ENCODE results near the gene PTPRM.

Gene PTPRM

DNA sequence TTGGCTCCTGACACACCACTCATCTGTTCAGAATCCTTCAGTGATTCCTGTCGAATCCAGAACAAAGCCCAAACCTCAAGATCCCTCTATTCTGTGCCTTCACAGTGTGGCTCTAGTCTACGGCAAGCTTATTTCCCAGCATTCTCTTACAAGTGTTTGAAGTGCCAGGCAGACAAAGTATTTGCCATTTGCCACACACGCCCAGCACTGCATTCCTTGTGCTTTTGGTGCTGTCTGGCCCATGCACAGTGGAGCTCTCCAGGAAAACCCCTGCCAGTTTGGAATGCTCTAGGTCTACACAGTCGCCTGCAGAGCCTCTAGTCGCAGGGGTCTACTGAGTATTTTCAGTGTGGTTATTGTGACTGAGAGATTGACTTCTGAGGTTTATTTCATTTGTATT is 783.5 kb downstream of the PTPRM start:
- Mint-ChIP-seq H3K4me3 (no peak overlapping the region), H3K4me1 (no peaks in the 10 kb centered on the region), H3K27me3 (ENCODE audit: low read depth, poor library complexity) (peaks cover 4% of the 10 kb centered on the region), H3K36me3 (ENCODE audit: low read depth) (peaks cover 29% of the 10 kb centered on the region), H3K9me3 (peaks cover 31% of the 10 kb centered on the region), H3K27ac (no peak overlapping the region)
- no peak for DNase-seq
- TF ChIP-seq, protein P1, sequence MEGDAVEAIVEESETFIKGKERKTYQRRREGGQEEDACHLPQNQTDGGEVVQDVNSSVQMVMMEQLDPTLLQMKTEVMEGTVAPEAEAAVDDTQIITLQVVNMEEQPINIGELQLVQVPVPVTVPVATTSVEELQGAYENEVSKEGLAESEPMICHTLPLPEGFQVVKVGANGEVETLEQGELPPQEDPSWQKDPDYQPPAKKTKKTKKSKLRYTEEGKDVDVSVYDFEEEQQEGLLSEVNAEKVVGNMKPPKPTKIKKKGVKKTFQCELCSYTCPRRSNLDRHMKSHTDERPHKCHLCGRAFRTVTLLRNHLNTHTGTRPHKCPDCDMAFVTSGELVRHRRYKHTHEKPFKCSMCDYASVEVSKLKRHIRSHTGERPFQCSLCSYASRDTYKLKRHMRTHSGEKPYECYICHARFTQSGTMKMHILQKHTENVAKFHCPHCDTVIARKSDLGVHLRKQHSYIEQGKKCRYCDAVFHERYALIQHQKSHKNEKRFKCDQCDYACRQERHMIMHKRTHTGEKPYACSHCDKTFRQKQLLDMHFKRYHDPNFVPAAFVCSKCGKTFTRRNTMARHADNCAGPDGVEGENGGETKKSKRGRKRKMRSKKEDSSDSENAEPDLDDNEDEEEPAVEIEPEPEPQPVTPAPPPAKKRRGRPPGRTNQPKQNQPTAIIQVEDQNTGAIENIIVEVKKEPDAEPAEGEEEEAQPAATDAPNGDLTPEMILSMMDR (IDR thresholded peaks at IDR 0.05): no peak

DNA sequence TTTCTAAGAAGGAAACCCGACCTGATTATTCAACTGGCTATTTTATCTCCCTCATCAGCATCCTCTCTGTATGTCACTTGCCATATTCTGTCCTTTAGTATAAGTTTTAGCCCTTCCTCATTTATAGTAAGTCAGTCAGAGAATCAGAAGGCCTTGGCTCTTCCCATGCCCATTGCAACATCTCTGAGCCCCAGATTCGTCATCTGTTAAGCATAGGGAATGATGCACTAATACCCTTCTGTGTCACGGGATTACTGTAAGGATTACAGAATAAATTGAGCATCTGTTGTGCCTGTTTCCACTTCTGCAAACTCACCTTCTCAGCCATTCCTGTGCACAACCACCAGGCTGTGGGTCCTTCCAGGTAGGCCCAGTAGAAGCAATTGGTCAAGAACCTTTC is 784.0 kb downstream of the PTPRM start:
- Mint-ChIP-seq H3K4me1 (no peaks in the 10 kb centered on the region), H3K27ac (no peak overlapping the region), H3K4me3 (no peak overlapping the region), H3K27me3 (ENCODE audit: low read depth, poor library complexity) (peaks cover 4% of the 10 kb centered on the region), H3K36me3 (ENCODE audit: low read depth) (peaks cover 26% of the 10 kb centered on the region), H3K9me3 (peaks cover 31% of the 10 kb centered on the region)
- DNase-seq: no peak
- TF ChIP-seq, protein P1 (IDR thresholded peaks at IDR 0.05): no peak

- H3K9me3 Mint-ChIP-seq: peaks cover 23% of the 10 kb centered on the region
- TF ChIP-seq, protein P1 (IDR thresholded peaks at IDR 0.05): no peak
- no peak for DNase-seq
- no peaks in the 10 kb centered on the region for H3K4me1 Mint-ChIP-seq
- no peak overlapping the region for H3K27ac Mint-ChIP-seq
- peaks cover 16% of the 10 kb centered on the region for H3K36me3 Mint-ChIP-seq (ENCODE audit: low read depth)
- no peak overlapping the region for H3K4me3 Mint-ChIP-seq
- peaks cover 9% of the 10 kb centered on the region for H3K27me3 Mint-ChIP-seq (ENCODE audit: low read depth, poor library complexity)
Measured at GRCh38 chr18:8354304-8354703, 787.2 kb downstream of the PTPRM start.

DNA sequence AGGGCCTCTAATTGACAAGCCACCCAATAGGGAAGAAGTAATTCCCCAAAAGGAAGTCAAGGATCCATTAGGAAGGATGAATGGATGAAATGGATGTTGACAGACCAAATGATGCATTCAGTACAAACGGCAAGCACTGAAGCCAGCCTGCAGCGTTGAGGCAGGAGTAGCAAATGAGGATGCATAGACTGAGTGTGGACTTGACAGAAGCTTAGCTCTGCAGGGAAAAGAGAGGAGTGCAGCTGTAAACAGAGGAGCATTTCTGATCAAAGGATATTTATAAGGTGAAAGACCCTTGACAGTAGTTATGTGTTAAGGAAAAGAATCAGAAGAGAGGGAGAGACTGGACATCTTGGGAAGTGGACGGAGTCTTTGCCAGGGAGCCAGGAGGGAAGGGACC is 788.9 kb downstream of the PTPRM start:
- peaks cover 9% of the 10 kb centered on the region for H3K27me3 Mint-ChIP-seq (ENCODE audit: low read depth, poor library complexity)
- peaks cover 6% of the 10 kb centered on the region for H3K36me3 Mint-ChIP-seq (ENCODE audit: low read depth)
- H3K4me1 Mint-ChIP-seq: peaks cover 2% of the 10 kb centered on the region
- no peak overlapping the region for H3K4me3 Mint-ChIP-seq
- peaks cover 18% of the 10 kb centered on the region for H3K9me3 Mint-ChIP-seq
- DNase-seq: no peak
- TF ChIP-seq, protein P1 (IDR thresholded peaks at IDR 0.05): no peak
- H3K27ac Mint-ChIP-seq: no peak overlapping the region

DNA sequence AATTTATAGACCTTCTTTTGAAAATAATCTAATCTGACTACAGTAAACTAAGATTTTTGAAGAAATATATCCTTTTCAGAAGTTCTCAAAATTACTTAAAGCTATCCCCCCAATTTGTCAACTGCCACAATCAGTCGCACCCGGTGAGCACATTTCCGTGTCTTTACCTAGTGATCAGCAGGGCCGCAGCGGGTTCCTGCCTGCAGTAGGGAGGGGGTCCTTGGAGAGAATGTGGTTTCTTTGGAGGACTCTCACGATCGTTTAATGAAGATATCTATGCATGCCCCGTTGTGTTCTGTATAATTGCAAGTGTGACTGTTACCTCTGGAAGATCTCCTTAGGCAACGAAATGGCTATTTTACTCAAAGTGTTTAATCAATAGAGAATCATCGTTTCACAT is 790.2 kb downstream of the PTPRM start:
- Mint-ChIP-seq H3K4me1 (peaks cover 5% of the 10 kb centered on the region), H3K36me3 (ENCODE audit: low read depth) (peaks cover under 1% of the 10 kb centered on the region), H3K27me3 (ENCODE audit: low read depth, poor library complexity) (peaks cover 9% of the 10 kb centered on the region), H3K27ac (no peak overlapping the region), H3K9me3 (peaks cover 9% of the 10 kb centered on the region), H3K4me3 (no peak overlapping the region)
- DNase-seq: no peak
- TF ChIP-seq, protein P1 (IDR thresholded peaks at IDR 0.05): no peak

- no peak for DNase-seq
- H3K27ac Mint-ChIP-seq: no peak overlapping the region
- peaks cover 4% of the 10 kb centered on the region for H3K9me3 Mint-ChIP-seq
- H3K27me3 Mint-ChIP-seq (ENCODE audit: low read depth, poor library complexity): peaks cover 9% of the 10 kb centered on the region
- peaks cover 5% of the 10 kb centered on the region for H3K4me1 Mint-ChIP-seq
- H3K36me3 Mint-ChIP-seq (ENCODE audit: low read depth): no peaks in the 10 kb centered on the region
- TF ChIP-seq, protein P1 (IDR thresholded peaks at IDR 0.05): no peak
- no peak overlapping the region for H3K4me3 Mint-ChIP-seq
Measured at GRCh38 chr18:8358033-8358765, 791.1 kb downstream of the PTPRM start.
